ENCODE results near the gene CARMIL1. TPM values are rescaled to one million over a fixed set of nuclear protein-coding genes. Genes with fewer than 3 reads are reported as not detected.

CARMIL1 gene
- total RNA-seq, 1 donor from 2014 or later, result 14.0 TPM

DNA sequence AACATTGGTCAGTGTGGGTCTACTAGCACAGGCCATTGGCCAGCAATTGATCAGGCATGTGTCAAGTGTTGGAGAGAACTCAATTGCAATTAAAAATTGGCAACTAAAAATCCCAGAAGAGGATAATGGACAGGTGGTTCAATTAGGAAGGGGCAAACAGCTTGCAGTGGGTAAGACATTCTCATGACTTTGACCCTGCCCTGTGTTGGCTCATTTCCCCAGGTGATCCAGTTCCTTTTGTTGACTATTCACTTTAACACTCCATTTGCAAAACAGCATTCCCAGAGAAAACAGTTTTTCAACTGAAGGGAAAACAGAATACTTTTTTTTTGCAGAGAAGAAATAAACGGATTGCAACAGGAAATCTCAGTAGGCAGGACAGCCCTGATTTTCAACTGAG, 343.9 kb downstream of the CARMIL1 start:
- DNase-seq, result no peak

DNA sequence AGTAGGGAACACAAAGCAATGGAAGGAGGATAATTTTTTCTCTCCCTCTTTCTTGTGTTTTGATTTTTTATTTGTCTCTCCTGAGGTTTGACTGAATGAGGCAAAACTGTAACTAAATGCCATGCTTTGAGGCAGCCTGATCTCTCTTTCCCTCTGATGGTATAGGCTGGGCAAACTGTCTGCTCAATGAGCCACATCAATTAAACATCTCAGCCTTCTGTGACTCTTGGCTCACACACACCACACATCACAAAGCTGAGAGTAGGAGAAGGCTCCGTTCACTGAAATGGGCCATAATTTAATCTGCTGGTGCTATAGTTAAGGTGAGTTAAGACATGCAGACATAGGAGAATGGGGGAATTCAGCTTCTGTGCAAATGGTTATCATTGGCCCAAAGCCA, 344.7 kb downstream of the CARMIL1 start:
- no peak for DNase-seq

DNA sequence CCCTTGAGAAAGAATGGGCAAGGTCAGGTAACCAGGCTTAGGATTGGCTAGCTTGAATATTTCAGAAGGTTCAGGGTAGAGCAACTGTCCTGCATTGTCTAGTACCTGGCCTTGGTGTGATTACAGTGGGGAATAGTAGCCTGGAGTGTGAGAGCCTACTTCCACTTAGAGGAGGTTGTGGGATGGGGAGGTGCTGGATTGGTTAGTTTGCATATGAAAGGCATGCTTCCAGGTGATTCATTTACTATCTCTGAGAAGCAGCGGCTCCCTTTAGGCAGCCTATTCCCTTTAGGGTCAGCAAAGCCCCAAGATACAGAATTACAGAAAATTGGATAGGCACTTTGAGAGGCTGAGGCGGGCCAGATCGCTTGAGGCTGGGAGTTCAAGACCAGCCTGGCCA, 347.8 kb downstream of the CARMIL1 start:
- no peak for DNase-seq

DNA sequence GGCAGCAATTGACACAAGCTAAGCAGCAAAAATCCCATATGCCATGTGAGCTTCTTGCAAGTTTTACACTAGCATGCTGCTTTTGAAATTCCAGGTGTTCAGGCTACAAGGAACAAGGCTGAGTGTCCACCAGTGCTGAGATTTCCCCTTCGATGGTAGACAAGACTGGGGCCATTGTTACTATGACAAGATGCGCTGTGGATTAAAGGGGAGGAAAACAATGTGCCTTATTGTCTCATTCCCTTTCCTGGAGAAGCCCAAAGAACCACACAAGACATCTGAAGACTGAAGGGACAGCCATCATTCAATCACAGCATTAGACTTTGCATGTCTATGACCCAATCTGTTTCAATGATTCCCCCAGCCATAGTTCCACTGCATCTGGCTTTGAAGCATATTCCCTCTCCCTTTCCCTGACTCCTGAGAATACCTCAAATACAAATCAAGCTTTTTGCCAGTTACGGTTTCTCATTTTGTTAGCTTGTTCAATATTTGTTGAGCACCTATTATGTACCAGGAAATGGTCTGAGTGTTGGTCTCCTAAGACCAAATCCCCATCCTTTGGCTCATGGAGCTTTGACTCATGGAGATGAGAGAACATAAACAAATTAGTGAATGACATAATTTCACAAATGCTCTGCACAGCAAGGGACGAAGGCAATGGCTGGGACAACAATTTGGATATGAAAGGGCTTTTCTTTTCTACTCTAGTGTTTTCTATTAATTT, 349.5 kb downstream of the CARMIL1 start:
- DNase-seq, result no peak

DNA sequence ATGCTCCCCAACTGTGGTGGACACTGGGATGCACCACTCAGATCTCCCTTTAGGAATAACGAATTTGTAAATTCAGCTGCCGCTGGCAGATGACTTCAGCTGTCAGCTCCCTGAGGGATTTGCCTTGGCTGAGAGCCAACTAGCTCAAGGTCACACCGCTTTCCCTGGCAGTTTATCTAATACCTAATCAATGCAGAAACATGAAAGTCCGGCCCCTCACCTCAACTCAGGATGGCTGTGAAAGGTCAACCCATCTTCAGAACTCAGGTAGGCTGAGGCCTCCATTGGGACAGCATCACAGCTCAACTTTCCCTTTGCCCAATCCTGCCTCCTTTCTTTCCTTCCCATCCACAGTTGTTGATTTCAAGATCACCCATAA, 350.0 kb downstream of the CARMIL1 start:
- no peak for DNase-seq

DNA sequence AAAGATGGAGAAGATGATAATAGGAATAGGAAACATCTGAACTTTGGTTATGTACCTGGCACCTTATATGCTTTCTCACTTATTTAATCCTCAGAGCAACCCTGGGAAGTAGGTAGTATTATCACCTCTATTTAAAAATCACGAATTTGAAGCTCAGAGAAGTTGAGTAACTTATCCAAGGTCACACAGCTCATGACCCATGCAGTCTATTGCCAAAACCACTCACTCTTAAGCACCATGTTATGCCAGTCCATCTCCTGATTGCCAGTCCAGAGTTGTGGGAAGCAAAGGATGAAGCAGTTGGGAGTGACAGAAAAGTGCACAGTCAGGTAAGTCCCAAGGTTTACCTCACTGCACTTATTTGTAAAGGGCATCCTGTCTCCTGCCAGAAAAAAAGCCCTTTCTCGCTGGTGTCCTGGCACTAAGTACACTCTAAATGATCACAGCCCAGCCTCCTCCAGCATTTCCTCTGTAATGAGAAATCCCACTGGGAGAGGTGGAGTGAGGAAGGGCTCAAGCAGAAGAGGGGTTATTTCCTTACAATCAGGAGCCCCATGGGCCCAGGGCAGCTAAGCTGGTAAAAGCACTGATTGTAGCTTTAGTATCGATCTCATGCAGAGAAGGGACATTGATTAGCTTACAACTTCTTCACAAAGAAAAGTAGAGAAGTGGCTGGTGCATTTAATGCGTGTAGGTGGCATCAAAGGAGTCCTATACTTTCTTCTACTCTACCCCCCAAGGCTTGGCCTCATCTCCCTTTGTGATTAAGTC, 351.5 kb downstream of the CARMIL1 start:
- no peak for DNase-seq

DNA sequence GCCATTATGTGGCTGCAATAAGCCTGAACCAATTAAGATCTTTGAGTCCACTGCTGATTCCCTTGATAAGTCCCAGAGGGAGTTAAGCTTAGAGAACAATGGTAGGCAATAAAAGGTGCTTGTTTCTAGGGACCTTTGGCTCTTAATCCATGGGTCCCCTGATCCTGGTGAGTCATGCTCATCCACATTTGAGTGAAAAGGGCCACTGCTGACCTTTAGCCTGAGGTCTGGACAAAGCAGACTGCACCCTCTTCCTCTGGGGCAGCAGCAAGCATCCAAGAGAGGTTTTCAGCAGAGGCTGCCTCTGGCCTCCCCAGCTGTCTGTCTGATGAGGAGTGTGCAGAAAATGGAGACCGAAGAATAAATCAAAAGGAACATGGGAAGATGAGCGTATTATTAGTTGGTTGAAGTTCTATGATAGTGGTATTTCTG, 356.7 kb downstream of the CARMIL1 start:
- no peak for DNase-seq

DNA sequence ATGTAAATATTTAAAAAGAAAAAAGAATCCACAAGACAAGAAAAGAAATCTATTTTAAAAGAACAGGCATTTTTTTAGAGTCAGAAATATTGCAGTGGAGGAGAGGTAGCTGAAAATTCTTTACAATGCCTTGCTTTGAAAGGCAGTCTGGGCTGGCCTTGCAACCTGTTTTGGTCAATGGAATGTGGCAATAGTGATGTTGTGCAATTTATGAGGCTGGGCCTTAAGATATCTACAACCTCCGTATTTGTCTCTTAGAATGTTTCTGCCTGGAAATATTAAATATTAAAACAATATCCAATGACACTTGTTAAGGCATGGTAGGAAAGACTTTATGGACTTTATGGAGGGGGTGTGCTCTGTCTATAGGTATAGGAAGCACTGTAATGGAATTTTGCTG, 358.0 kb downstream of the CARMIL1 start:
- DNase-seq, result no peak

DNA sequence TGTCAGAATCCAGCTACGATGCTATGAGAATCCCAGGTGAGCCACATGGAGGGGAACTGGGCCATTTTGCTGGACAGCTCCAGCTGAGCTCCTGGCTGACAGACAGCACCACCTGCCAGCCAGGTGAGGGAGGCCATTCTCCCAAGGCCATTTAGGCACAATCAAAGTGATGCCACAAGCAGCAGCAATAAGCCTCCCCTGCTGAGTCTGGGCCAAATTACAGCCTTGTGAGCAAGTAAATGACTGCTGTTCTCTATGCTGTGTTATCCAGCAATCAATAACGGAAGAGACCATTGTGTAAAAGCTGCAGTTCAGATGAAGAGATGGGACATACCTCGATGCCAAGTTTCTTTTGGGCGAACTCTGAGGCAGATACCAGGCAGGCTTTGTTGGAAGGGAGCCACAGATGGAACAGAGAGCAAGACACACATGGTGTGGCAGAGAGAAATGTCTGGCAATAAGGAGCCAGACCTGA, 358.8 kb downstream of the CARMIL1 start:
- no peak for DNase-seq

DNA sequence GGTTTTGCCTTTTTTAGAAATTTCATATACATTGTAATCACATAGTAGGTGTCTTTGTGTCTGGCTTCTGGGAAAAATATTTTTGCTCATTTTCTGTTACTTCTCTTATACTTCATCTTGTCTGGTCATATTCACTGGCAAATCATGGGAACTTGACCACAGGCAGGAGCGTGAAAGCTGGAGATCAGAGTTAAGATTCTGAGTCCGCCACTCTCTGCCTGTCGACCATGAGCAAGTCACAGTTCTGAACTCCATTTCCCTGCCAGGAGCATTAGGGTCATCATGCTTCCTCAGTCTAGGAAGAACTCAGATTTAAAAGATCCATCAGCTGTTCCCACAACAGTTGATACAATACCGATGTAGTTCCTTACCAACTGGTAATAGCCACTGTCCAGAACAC, 360.5 kb downstream of the CARMIL1 start:
- no peak for DNase-seq

DNA sequence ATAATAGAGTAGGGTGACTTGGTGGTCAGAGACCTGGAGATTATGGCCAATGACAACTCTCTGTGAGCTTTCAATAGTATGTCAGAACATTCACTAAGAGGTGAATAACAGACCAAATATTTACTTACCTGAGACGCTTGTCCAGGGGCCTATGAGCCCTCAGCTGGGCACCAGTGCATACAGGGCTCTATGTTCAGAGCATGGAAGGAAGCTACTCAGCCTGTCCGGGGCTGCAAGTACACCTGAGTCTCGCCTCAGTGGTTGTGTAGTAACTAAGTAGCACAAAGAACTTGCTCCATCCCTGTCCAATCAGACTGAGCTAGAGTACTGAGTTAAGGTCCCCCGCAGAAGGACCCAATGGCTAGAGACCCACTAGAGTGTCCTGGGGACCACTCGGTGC, 361.3 kb downstream of the CARMIL1 start:
- no peak for DNase-seq

DNA sequence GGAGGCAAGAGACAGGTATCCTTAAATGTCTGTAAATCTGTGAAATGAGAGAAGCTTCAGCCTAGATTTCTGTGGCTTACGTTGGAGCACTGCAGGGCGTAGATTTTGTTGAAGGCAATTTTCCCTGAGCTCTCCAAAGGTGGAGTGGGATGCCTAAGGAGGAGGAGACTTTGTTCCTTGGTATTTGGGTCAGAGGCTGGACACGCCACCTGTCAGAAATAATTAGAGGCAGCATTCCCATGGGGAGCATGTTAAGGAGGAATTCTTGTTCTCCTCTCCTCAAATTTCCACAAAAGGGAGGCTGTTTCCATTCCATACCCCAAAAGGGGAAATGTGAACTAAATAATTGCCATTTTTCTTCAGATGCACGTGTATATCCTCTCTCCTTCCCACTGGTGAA, 361.7 kb downstream of the CARMIL1 start:
- no peak for DNase-seq

DNA sequence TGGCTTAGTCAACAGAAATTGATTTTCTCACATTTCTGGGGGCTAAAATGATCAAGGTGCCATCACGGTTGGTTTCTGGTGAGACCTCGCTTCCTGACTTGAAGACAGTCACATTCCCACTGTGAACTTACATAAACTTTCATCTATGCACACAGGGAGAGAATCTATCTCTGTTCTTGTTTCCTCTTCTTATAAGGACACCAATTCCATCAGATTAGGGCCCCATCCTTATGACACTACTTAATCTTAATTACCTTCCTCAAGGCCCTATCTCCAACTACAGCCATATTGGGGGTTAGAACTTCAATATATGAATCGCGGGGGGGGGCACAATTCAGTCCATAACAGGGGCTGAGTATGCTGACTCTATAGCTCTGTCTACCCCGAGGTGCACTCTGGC, 362.2 kb downstream of the CARMIL1 start:
- DNase-seq, result no peak

DNA sequence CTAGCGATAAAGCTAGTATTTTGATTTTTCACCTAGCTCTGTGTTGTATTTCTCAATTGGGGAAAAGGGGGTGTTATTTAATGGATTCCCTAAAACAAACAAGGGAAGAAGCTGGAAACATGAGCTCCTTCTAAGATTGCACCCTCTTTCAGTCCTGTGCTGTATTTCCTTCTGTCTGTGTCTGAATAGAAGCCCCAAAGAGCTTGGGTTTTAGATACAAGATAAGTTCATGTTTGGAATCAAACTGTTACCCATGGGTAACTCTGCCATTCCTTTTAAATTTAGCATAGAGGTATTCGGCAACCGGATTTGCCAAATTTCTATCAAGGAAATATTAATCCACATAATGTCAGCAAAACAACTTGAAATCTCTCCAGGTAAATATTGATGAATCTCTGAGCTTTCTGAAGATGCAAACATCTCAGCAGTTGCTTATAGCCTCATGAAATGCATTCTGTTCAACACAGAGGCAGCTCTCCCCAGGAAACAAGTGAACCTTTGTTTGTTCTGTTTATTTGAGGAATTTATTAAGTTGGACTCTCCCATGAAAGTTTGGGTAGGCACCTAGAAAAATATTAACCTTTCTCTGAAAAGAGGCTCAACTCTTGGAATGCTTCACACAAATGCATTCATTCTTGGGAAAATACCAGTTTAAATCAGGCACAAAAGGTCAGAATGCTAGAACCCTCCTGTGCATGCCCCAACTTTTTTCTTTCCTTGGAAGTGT, 362.9 kb downstream of the CARMIL1 start:
- DNase-seq, result no peak

DNA sequence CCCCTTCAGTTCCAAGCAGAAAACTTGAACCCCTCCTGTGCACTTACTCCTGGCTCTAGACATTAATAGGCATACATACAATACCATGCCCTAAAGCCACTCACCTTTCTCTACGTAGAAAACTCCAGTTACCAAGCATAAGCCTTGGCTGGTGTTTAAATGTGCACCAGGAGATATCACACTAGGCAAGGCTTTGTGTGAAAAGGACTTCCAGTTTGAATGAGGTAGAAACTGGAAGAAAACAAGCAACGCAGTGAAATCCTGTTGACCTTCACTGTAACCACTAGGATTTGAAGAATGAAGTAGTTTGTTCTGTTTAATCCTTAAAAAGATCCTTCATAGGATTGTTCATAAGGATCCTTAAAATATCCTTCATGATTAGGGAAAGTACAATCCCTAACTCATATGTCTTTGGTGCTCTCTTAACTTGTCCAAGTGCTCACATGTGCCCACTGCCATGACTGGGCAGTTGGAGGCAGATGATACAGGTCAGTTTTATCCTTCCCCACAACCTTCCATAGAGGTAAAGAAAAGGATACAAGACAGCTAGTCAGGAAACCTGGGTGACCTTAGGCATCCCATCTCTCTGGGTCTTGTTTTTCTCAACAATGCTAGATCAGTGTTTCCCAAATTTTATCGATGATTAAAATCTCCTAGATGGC, 363.6 kb downstream of the CARMIL1 start:
- DNase-seq, result no peak

DNA sequence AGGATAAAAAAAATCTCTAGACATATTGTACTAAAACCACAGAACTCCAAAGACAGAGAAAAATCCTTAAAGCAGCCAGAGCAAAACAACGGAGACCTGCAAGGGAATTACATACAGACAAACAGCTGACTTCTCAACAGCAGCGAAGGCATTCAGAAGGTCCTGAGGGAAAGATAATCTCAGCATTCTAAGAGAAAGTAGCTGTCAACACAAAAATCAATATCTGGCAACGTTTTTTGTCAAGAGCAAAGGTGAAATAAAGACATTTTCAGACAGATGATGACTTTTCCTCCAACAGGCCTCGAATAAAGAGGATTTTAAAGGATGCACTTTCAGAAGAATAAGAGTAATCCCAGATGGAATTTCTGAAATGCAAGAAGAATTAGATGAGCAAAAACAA, 366.7 kb downstream of the CARMIL1 start:
- no peak for DNase-seq

DNA sequence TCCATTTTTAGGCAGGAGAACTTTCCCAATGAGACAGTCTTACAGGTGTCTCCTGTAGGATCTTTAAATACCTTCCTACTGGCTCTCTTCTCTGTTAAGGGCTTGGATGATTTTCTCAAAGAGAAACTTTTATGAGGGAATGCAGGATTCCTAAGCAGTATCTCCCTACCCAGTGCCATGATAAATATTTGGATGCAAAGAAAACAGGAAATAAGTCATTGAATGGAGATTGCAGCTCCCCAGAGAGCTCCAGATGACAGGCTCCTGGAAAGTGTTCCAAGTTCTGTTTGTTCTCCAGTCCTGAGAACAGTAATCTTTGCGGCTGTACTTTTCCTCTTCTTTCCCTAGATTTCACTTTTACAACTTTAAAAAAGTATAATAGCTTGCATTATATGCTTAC, 370.4 kb downstream of the CARMIL1 start:
- no peak for DNase-seq

DNA sequence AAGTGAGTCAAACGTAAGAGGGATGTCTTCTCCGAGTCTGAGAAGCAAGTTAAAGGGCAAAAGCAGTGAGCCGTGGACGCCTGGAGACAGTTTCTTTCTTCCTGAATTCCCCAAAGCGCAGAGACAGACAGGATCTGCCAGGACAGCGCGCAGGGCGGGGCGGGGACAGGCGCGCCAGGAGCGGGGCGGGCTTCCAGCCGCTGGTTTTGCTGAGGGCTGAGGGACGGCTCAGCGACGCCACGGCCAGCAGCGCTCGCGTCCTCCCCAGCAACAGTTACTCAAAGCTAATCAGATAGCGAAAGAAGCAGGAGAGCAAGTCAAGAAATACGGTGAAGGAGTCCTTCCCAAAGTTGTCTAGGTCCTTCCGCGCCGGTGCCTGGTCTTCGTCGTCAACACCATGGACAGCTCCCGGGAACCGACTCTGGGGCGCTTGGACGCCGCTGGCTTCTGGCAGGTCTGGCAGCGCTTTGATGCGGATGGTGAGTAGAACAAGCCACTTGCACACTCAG, 372.9 kb downstream of the CARMIL1 start, which contains the start of gene SCGN:
Gene SCGN, plus strand, starts transcription at position 209 of the 509 bp plus-strand sequence. Its CDS starts 189 bp downstream, at position 398.
- peak; percentile 87 for DNase-seq

DNA sequence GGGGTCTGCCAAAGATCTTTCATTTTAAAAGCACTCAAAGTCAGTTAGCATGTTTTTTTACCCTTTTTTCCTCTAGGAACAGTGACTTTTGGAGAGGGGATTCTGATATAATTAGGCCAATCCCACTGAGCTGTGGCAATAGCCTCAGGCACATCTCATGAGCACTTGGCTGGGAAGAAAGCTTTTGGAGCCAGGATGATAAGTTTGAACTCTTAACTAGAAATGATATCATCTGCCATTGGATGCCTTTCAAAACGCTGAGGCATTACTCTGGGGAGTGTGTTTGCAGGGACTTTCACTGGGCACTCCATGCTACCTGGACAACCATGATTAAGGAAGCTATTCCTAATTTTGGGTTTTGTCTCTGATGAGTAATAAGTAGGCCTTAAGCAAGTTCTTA, 376.5 kb downstream of the CARMIL1 start:
- DNase-seq, result no peak

DNA sequence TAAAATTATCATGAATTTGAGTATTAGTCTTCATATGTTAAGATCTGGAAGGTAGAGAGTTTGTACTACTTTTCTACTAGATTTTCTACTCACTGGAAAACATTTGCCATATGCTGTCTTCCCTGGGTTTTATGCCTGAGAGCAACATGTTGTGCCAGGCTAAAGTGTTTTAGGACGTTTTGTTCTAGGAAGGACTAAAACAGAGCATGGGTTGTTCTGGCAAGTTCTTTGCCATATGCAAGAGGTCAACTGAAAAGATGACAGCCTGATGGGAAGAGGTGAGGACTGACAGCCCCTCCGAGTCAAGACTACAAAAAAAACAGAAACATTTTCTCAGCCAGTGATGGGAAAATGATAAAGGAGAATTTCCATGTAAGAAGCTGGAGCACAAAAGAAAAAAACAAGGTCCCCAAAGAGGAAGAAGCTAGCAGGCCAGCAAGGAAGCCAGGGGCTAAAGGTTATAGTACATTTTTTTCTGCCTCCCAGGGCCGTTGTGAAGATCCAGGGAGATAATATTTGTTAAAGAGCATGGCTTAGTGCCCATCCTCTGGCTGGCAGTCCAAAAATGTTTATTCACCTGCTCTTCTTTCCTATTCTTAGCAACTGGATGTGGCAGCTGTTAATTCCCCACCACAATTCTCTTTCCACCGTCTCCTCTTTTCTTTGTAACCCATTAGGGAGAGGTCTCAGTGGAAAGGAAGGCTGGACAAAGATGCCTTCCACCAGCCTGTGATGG, 380.6 kb downstream of the CARMIL1 start:
- DNase-seq, result no peak

DNA sequence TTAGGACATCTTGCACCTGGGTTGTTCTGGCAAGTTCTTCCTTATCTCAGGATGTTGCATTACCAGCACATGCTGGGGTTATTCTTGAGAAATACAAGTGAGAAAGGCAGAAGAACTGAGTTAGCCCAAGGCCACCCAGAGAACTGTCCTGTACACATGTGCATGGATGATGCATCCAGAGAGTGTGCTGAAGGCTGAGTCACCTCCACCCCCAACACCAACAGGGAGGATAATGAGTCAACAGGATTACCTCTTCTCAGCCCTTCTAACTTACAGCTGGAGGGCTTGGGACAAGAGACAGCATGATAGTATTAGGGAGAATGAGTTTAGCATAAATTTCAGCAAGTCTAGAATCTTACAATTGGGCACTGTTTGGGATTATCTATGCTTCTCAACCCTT, 381.3 kb downstream of the CARMIL1 start:
- no peak for DNase-seq
